K562 (cell line): ENCODE measurements around the gene PARD3B. TPM values are rescaled to one million over a fixed set of nuclear protein-coding genes. Genes with fewer than 3 reads are reported as not detected.

Experiments
- ATF4 ChIP-seq: fragments of 450-650 bp; formaldehyde crosslinking; IDR thresholded peaks from 2 replicates; pipeline ENCODE4 v1.4.0; 2022; ENCODE audit warnings: mild to moderate bottlenecking, moderate library complexity
- CEBPZ ChIP-seq: fragments of 150-350 bp; IDR thresholded peaks from 2 replicates; pipeline ENCODE4 v1.6.1; 2014; ENCODE audit warnings: low read depth, mild to moderate bottlenecking, low read length, borderline replicate concordance
- KLF6 ChIP-seq: fragments of 250-450 bp; sonication (Bioruptor Pico); IDR thresholded peaks from 2 replicates; pipeline ENCODE4 v1.4.0; 2020; ENCODE audit warnings: mild to moderate bottlenecking, moderate library complexity, borderline replicate concordance
- MEIS2 ChIP-seq: fragments of 450-650 bp; IDR thresholded peaks from 2 replicates; pipeline ENCODE4 v1.6.1; 2014; ENCODE audit warnings: mild to moderate bottlenecking; ENCODE audit not compliant: partially characterized antibody
- MGA ChIP-seq: fragments of 450-650 bp; IDR thresholded peaks from 2 replicates; pipeline ENCODE4 v1.6.1; 2016; ENCODE audit warnings: mild to moderate bottlenecking, moderate library complexity
- NR2C1 ChIP-seq, 2 experiments: fragments of 450-650 bp; IDR thresholded peaks; 2 replicates each; pipeline ENCODE4 v1.6.1; 2017; ENCODE audit warnings: mild to moderate bottlenecking in 2 of 2, antibody characterized with exemption in 1 of 2, inconsistent platforms in 1 of 2, missing compliant biosample characterization in 1 of 2, missing genetic modification characterization in 1 of 2
- TRIM24 ChIP-seq, 2 experiments: fragments of 450-650 bp; IDR thresholded peaks; 2 replicates each; pipeline ENCODE4 v1.6.1; 2016
- ZBTB12 ChIP-seq: fragments of 250-450 bp; sonication (Bioruptor Pico); IDR thresholded peaks from 2 replicates; pipeline ENCODE4 v1.4.0; 2020
- ZBTB17 ChIP-seq: fragments of 450-650 bp; formaldehyde crosslinking; IDR thresholded peaks from 2 replicates; pipeline ENCODE4 v1.4.0; 2020; ENCODE audit warnings: mild to moderate bottlenecking
- ZSCAN32 ChIP-seq: fragments of 450-650 bp; formaldehyde crosslinking; IDR thresholded peaks from 2 replicates; pipeline ENCODE4 v1.4.0; 2020; ENCODE audit warnings: mild to moderate bottlenecking, moderate library complexity
- polyA plus RNA-seq, 8 experiments: library from polyadenylated mRNA; depleted of rRNA in 4 of 8; stranded (reverse) in 5 of 8; unstranded in 3 of 8; fragments of >200 nt; fragmentation: Nextera tagmentation in 2 of 8; fragmentation: Illumina TruSeq in 1 of 8; extraction: Ambion mirVana in 2 of 8; extraction: Trizol in 1 of 8; gene quantifications; 2 replicates each; pipeline versions ENCODE4 v1.2.1 to v1.2.3, GENCODE V29; 2011 to 2014; ENCODE audit warnings: inconsistent platforms in 1 of 8, missing spikeins in 1 of 8
- total RNA-seq, 7 experiments: library from RNA; depleted of rRNA in 6 of 7; stranded (reverse); fragments of >200 nt in 6 of 7; fragmentation: Illumina TruSeq in 2 of 7; extraction: Trizol in 2 of 7; gene quantifications; 2 replicates each; pipeline versions ENCODE4 v1.2.1 to v1.2.3, GENCODE V29; 2011 to 2021; ENCODE audit warnings: low replicate concordance in 1 of 7

Gene PARD3B
- total and polyA plus RNA-seq, 9 of the 15 experiments (the other 6 are each of a cell fraction or from before 2014, with no cell fraction given): 0.15 to 3.0 (median 1.1) TPM

- TF ChIP-seq CEBPZ (no peak), NR2C1 (IDR thresholded peaks at IDR 0.05) (no peak), NR2C1 (tag; IDR thresholded peaks at IDR 0.05) (0 out of 2 replicates have a peak, but pooled peaks have one; percentile 25), TRIM24 (IDR thresholded peaks at IDR 0.05) (peak; percentile 66 to 82; a peak in 2 of 4 replicates), ZSCAN32 (CRISPR knock-in tag) (0 out of 2 replicates have a peak, but pooled peaks have one; percentile 51), MEIS2 (peak; percentile 79), MGA (peak; percentile 26; the same call in 1 of the 2 replicates), ZBTB17 (CRISPR knock-in tag) (0 out of 2 replicates have a peak, but pooled peaks have one; percentile 15), KLF6 (CRISPR knock-in tag) (peak; percentile 36; the same call in 1 of the 2 replicates), ATF4 (CRISPR knock-in tag) (peak; percentile 91), ZBTB12 (CRISPR knock-in tag) (0 out of 2 replicates have a peak, but pooled peaks have one; percentile 37)
Measured at GRCh38 chr2:205216092-205216491, 670.8 kb downstream of the PARD3B start (continued).
